CD4-positive, alpha-beta T cell (primary cell): Measurements from ENCODE around the gene VPS37D. TPM values are rescaled to one million over a fixed set of nuclear protein-coding genes. Genes with fewer than 3 reads are reported as not detected.
A peak's percentile ranks its signal among the peaks of the same experiment; 100 is the strongest.

ENCODE experiments used
- ATAC-seq: fragments of 200-7000 bp; cut with Tn5 transposase; one replicate; pipeline ENCODE4 v1.10.0; 2022; ENCODE audit warnings: mild to moderate bottlenecking; ENCODE audit not compliant: poor library complexity
- CTCF ChIA-PET: fragments of 350-600 bp; sonication (Branson Sonifier 250); formaldehyde crosslinking; loops from one replicate; lab custom pipeline; 2021; ENCODE audit warnings: antibody characterized with exemption, inconsistent platforms; lab: Charles Lee
- POLR2A ChIA-PET: fragments of 350-600 bp; sonication (Branson Sonifier 250); formaldehyde crosslinking; loops from one replicate; lab custom pipeline; 2021; ENCODE audit warnings: antibody characterized with exemption, inconsistent platforms; lab: Charles Lee
- DNase-seq, 14 experiments: peaks; one replicate each; pipeline ENCODE4 v3.0.0-alpha.2; 2013 to 2020; ENCODE audit warnings: mixed read lengths in 2 of 14
- H3K27ac ChIP-seq, 2 donors: one replicate each; pipeline versions ENCODE4 v1.5.1 to v1.7.0; 2013; ENCODE audit warnings: low read length in 2 of 2, low read depth in 1 of 2, mild to moderate bottlenecking in 1 of 2
- H3K27me3 ChIP-seq, 2 experiments: 1 replicate in 1 of 2; 2 replicates in 1 of 2; pipeline versions ENCODE4 v1.6.1 to v1.7.0; 2013; ENCODE audit warnings: low read length in 2 of 2, control low read depth in 1 of 2, mild to moderate bottlenecking in 1 of 2, moderate library complexity in 1 of 2; ENCODE audit not compliant: insufficient read depth in 2 of 2, control insufficient read depth in 1 of 2
- H3K36me3 ChIP-seq: one replicate; pipeline ENCODE4 v1.6.1; 2013; ENCODE audit warnings: low read length, control low read depth; ENCODE audit not compliant: insufficient read depth
- H3K4me1 ChIP-seq: one replicate; pipeline ENCODE4 v1.6.1; 2013; ENCODE audit warnings: low read length, control low read depth; ENCODE audit not compliant: insufficient read depth
- H3K4me3 ChIP-seq: one replicate; pipeline ENCODE4 v1.5.1; 2013; ENCODE audit warnings: mild to moderate bottlenecking, low read length, moderate library complexity
- H3K9me3 ChIP-seq, 2 experiments: 1 replicate in 1 of 2; 2 replicates in 1 of 2; pipeline versions ENCODE4 v1.6.1 to v1.7.0; 2013; ENCODE audit warnings: low read length in 2 of 2, mild to moderate bottlenecking in 2 of 2, control low read depth in 1 of 2, moderate library complexity in 1 of 2; ENCODE audit not compliant: control insufficient read depth in 1 of 2, insufficient read depth in 1 of 2
- H3K27ac Mint-ChIP-seq: one replicate; pipeline ENCODE4 v1.8.0; 2020; ENCODE audit warnings: mixed read lengths
- H3K27me3 Mint-ChIP-seq: one replicate; pipeline ENCODE4 v1.8.0; 2021; ENCODE audit warnings: mixed read lengths
- H3K36me3 Mint-ChIP-seq: one replicate; pipeline ENCODE4 v1.8.0; 2021; ENCODE audit warnings: low read depth, mixed read lengths
- H3K4me1 Mint-ChIP-seq: one replicate; pipeline ENCODE4 v1.8.0; 2021; ENCODE audit warnings: low read depth, mixed read lengths
- H3K4me3 Mint-ChIP-seq: one replicate; pipeline ENCODE4 v1.8.0; 2020; ENCODE audit warnings: mild to moderate bottlenecking, mixed read lengths
- H3K9me3 Mint-ChIP-seq: one replicate; pipeline ENCODE4 v1.8.0; 2020; ENCODE audit warnings: mixed read lengths
- intact Hi-C, 2 experiments: fragments of 100-400 bp; cut with DNase I in 1 of 2; cut with micrococcal nuclease in 1 of 2; formaldehyde crosslinking; loops; one replicate each; pipeline versions ENCODE4 v1.15.1 to v1.9.0; 2023 to 2025; cut with DNase I, micrococcal nuclease
- total RNA-seq, 174 experiments: library from RNA in 2 of 174; stranded (reverse) in 2 of 174; gene quantifications; one replicate each; pipeline ENCODE4 v1.2.3 and lab custom pipeline; 2021 to 2026
- TF ChIP-seq, protein P1 (sequence below): fragments of 200-600 bp; IDR thresholded peaks from one replicate; pipeline ENCODE4 v1.8.0; 2022; ENCODE audit warnings: antibody characterized with exemption, mild to moderate bottlenecking

VPS37D gene
- total RNA-seq, 2 experiments from 2014 or later: 0.81 to 0.96 TPM

DNA sequence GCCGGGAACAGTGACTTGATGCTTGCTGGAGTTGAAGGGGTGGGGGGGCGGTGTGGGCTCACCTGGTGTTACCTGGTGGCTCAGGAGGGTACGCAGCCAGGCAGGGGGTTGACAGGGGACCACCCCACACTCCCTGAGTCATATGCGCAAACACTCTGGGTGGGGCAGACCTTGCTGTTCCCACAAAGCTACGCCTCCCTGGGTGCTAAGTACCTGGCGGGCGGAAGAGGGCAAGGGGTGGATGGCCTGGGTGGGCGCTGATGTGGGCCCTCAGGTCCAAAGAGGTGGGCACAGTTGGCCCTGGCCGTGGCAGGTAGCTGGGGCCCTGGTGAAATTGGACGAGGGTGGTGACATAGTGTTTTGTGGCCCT, 37.9 kb downstream of the VPS37D start:
- Histone ChIP-seq H3K36me3 (peaks cover 8% of the 10 kb centered on the region), H3K27me3 (no peaks in the 10 kb centered on the region), H3K9me3 (no peaks in the 10 kb centered on the region), H3K4me3 (no peak overlapping the region), H3K4me1 (peaks cover 15% of the 10 kb centered on the region), H3K27ac (no peak overlapping the region)
- POLR2A ChIA-PET: no interaction called here
- H3K9me3 Mint-ChIP-seq: no peaks in the 10 kb centered on the region
- intact Hi-C loops: no loop called here
- no peaks in the 10 kb centered on the region for H3K27me3 Mint-ChIP-seq
- CTCF ChIA-PET: interaction anchor here (0.9 kb wide), 1 partner anchor 98 kb away, joined by 3 read pairs; no protein-coding TSS in a partner anchor
- no peak overlapping the region for H3K27ac Mint-ChIP-seq
- TF ChIP-seq, protein P1, sequence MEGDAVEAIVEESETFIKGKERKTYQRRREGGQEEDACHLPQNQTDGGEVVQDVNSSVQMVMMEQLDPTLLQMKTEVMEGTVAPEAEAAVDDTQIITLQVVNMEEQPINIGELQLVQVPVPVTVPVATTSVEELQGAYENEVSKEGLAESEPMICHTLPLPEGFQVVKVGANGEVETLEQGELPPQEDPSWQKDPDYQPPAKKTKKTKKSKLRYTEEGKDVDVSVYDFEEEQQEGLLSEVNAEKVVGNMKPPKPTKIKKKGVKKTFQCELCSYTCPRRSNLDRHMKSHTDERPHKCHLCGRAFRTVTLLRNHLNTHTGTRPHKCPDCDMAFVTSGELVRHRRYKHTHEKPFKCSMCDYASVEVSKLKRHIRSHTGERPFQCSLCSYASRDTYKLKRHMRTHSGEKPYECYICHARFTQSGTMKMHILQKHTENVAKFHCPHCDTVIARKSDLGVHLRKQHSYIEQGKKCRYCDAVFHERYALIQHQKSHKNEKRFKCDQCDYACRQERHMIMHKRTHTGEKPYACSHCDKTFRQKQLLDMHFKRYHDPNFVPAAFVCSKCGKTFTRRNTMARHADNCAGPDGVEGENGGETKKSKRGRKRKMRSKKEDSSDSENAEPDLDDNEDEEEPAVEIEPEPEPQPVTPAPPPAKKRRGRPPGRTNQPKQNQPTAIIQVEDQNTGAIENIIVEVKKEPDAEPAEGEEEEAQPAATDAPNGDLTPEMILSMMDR: no peak
- H3K4me3 Mint-ChIP-seq: no peak overlapping the region
- ATAC-seq: no peak
- peaks cover 7% of the 10 kb centered on the region for H3K4me1 Mint-ChIP-seq
- H3K36me3 Mint-ChIP-seq: peaks cover 11% of the 10 kb centered on the region
- DNase-seq: no peak

GRCh38 chr7:73706126-73707044, 38.8 kb downstream of the VPS37D start:
- Histone ChIP-seq H3K4me3 (no peak overlapping the region), H3K27ac (no peak overlapping the region), H3K27me3 (no peaks in the 10 kb centered on the region), H3K9me3 (no peaks in the 10 kb centered on the region), H3K4me1 (peaks cover 15% of the 10 kb centered on the region), H3K36me3 (peaks cover 8% of the 10 kb centered on the region)
- CTCF ChIA-PET: no interaction called here
- POLR2A ChIA-PET: no interaction called here
- no peak overlapping the region for H3K4me3 Mint-ChIP-seq
- TF ChIP-seq, protein P1: no peak
- H3K4me1 Mint-ChIP-seq: peaks cover 7% of the 10 kb centered on the region
- H3K9me3 Mint-ChIP-seq: no peaks in the 10 kb centered on the region
- no peaks in the 10 kb centered on the region for H3K27me3 Mint-ChIP-seq
- DNase-seq (peak in 2 of 14 experiments; percentile 25 to 37), ATAC-seq (no peak)
- peak overlapping the region; percentile 36 for H3K27ac Mint-ChIP-seq
- intact Hi-C loops: no loop called here
- H3K36me3 Mint-ChIP-seq: peaks cover 10% of the 10 kb centered on the region

DNA sequence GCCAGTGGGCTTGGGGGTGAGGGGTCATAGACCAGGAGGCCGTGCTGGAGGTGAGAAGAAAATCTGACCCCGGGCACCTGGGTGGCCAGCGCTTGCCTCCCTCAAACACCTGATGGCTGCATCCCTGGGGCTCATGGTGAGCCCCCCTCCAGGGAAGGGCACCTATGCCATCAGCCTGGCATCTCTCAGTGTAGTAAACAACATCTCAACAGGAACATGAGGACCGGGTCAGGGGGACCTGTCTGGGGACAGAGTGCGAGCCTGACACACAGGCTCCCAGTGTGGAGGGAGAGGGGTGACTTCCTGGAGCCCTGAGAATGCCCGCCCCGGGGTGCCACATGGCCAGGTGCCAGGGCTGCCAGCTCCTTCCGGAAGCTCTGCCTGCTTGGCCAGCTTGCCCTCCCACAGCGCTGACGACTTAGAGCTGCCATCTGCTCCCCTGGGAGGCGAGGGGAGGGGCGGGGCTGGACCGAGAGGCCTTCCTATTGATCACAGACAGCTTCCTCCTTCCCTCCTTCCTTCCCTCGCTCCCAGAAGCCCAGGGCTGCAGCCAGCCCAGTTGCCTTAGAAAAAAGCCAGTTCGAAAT, 39.5 kb downstream of the VPS37D start:
- Histone ChIP-seq H3K4me1 (peaks cover 15% of the 10 kb centered on the region), H3K4me3 (no peak overlapping the region), H3K9me3 (no peaks in the 10 kb centered on the region), H3K36me3 (peaks cover 8% of the 10 kb centered on the region), H3K27me3 (no peaks in the 10 kb centered on the region), H3K27ac (no peak overlapping the region)
- intact Hi-C loops: no loop called here
- peak overlapping the region; percentile 36 for H3K27ac Mint-ChIP-seq
- TF ChIP-seq, protein P1: no peak
- no peaks in the 10 kb centered on the region for H3K9me3 Mint-ChIP-seq
- no peaks in the 10 kb centered on the region for H3K27me3 Mint-ChIP-seq
- no peak overlapping the region for H3K4me3 Mint-ChIP-seq
- DNase-seq (peak in 4 of 14 experiments; percentile 28 to 62 (median 51)), ATAC-seq (no peak)
- POLR2A ChIA-PET: no interaction called here
- CTCF ChIA-PET: no interaction called here
- peaks cover 7% of the 10 kb centered on the region for H3K4me1 Mint-ChIP-seq
- peaks cover 3% of the 10 kb centered on the region for H3K36me3 Mint-ChIP-seq
